ENCODE results near the gene CFAP300.

CFAP300 gene

DNA sequence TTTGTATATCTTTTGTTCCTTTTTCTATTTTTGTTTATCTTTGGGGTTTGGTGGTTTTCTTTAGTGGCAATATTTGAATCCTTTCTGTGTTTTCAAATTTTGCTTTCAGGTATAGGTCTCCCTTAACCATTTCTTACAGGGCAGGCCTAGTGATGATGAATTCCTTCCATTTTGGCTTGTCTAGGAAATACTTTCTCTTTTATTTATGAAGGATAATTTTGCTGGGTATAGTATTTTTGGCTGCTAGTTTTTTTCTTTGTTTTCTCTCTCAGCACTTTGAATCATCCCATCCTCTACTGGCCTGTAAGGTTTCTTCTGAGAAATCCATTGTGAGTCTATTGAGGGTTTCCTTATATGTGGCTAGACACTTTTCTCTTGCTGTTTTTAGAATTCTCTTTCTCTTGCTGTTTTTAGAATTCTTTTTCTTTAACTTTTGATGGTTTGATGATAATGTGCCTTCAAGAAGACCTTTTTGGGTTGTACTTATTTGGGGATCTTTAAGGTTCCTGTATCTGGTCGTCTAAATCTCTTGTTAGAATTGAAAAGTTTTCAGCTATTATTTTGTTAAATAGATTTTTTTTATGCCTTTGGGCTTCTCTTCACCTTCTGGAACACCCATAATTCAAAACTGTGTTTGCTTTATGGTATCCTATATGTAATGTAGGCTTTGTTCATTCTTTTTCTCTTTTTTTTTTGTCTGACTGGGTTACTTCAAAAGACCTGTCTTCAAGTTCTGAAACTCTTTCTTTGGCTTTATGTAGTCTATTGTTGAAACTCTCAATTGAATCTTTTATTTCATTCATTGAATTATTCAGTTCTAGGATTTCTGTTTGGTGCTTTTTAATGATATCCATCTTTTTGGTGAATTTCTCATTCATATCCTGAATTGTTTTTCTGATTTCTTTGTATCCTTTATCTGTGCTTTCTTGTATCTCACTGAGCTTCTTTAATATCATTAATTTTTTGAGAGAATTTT lies 24.5 kb downstream of the CFAP300 start:
- DNase-seq, result no peak

DNA sequence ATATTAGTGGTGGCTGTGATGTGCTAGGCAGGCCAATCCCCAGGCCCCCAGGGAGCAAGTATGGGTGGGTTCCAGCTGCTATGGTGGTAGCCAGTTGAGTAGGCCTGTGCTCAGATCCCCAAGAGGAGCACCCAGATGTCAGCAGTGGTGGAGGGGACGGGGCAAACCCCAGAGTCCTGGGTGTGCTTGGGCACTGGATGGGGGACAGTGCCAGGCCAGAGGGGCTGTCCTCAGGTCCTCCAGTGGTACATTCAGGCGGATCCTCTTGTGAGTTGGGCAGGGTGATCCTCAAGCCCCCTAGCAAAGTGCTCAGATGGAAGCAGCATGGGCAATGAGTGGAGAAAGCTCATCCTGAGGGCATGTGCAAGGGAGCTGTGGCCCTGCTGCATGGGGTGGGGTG lies 26.0 kb downstream of the CFAP300 start:
- no peak for DNase-seq

DNA sequence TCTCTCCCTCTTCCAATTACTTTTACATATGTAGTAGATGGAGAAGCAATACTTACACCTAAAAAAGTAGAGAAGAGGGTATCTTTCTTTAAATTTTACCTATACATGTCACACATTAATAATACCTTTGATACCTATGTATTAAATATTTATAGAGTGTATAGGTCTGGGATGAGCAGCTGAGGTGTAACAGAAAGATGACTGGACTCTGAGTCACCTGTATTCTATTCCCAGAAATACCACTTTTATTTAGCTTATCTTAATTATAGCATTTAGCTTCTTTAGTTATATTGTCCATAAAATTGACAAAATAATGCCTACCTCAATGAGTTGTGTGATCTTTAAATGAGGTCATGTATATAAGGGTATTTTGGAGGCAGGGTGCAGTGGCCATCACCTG lies 32.4 kb downstream of the CFAP300 start:
- no peak for DNase-seq

DNA sequence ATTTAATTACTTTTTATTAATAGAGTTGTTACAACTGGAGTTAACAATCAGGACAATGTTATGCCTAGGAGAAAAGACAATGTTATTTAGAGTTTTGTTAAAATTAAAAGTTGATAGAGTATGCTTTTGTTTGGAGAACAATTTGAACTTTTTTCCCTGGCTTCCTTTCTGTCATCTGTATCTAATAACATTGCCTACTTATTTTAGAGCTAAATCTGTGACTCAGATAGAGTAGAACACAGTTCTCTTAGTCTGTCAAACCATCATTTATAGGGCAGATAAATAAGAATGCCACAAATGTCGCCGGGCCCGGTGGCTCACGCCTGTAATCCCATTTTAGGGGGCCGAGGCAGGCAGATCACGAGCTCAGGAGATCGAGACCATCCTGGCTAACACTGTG lies 34.1 kb downstream of the CFAP300 start:
- peak in 1 of 51 donors; percentile 1 for DNase-seq

DNA sequence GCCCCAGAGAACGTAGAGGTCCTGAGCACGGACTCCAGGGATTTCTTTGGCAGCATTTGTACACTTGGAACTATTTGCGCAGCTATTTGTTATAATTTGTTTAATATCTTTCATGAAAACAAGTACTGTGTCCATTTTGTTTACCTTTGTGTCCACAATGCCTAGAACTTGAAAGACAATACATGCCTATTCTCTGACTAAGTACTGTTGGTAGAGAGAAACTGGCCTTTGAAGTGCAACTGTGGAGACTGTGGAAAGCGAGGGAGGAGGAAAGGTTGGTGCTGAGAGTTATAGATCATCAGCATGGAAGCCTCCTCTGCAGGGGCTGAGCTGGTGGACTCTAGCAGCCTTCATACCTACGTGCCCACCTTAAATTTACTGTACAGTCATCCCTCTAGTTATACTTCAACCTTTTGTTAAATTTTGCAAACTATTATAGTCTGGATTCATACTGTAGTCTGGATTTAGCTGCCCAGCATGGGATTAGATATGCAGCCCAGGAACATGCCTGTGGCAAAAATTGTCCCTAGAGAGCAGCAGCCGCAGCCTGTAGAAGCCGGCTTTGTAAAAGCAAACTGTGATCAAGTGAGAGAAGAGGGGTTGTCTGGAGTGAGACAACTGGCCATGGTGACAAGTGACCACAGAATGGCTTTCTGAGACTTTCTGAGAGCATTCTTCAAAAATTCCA lies 38.8 kb downstream of the CFAP300 start:
- DNase-seq, result no peak

DNA sequence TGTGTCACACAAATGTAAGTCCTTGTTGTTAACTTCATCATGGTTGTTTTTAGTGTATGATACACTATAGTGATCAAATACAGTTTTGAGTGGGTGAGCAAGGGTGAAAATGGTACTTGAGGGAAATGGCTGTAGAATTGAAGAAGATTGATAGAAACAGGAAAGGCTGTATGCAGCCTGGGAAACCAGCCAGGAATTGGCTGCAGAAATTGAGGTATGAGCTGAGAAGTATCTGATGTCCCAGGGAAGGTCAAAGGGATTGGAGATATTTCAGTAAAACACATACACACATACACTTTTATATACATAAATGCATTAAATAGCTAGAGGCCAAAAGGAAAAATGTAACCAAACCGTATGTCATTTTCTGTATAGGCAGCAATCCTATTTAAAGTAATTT lies 49.9 kb downstream of the CFAP300 start:
- DNase-seq, result no peak

DNA sequence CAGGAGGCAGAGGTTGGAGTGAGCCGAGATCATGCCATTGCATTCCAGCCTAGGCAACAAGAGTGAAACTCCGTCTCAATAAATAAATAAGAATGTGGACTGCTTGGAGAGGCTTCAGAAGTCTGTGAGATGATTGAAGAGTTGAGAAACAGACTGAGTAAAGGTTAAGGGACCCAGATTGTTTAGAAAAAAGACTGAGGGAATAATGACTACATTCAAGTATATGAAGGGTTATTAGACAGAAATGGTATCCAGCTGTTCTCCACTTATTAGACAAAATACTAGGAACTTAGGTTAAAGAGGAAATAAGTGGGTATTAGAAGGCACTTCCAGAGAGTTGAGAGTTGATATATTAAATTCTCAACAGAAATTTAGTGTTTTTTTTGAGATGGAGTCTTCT lies 52.5 kb downstream of the CFAP300 start:
- DNase-seq, result no peak

DNA sequence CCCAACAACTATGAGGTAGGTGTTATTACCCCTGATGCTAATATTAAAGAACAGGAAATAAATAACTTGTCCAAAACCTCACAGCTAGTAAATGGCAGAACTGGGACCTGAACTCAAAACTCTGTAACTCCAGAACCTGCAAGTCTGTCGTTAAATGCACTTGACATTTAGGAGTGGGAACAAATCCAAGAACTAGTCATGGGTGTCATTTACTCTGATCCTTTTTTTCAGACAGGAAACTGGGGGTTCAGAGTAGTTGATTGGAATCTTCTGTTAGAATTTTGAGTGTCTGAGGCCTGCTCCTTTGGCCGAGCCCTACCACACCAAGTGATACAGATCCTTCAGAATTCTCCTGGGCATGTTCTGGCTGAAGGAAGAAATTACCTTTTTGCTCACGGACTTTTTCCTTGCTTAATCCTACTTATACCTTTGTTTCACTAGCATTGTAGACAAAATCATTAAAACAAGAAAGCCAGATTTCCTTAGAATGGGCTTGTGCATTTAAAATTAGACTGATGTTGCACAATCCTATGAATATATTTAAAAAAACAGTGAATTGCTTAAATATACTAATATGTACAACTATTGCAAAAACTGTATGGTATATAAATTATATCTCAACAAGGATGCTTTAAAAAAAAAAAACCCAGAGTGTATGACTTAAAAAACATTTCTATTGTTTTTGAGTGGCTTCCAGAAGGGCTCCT lies 61.6 kb downstream of the CFAP300 start:
- no peak for DNase-seq

DNA sequence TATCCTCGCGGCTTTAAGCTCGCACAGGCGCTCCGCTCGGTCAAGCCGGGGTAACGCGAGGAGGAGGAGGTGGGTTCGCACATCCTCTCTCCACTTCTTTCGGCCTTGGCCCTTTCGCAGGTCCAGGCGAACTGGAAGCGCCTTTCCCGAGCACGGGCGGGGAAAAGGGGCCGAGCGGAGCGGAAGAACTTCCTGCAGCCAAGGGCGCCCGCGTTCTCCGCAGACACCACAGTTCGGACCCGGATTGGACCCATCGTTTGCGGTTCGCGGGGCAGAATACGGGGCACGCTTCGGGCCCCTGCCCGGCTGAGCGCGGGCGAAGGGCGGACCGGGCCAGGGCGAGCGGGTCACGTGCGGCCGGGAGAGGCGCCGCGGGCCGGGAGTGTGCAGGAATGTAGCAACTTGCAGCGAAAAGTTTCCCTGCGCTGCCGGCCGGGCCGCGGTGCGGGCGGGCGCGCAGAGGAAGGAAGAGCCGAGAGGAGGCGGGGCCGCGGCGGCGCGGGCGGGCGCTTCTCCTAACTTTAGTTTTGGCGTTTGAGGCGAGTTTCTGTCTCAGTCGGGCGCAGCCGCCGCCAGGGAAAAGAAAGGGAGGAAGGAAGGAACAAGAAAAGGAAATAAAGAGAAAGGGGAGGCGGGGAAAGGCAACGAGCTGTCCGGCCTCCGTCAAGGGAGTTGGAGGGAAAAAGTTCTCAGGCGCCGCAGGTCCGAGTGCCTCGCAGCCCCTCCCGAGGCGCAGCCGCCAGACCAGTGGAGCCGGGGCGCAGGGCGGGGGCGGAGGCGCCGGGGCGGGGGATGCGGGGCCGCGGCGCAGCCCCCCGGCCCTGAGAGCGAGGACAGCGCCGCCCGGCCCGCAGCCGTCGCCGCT lies 62.9 kb downstream of the CFAP300 start, which contains the start of gene YAP1:
TSS of gene YAP1 (plus strand) at position 552 of the 865 bp plus-strand sequence. CDS start 402 bp downstream, outside the sequence.
- peak in 46 of 51 donors; percentile 8 to 71 (median 48) for DNase-seq

DNA sequence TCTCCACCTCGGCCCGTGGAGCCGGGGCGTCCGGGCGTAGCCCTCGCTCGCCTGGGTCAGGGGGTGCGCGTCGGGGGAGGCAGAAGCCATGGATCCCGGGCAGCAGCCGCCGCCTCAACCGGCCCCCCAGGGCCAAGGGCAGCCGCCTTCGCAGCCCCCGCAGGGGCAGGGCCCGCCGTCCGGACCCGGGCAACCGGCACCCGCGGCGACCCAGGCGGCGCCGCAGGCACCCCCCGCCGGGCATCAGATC lies 63.4 kb downstream of the CFAP300 start:
- DNase-seq, result peak in 3 of 51 donors; percentile 4 to 24 (median 13)

DNA sequence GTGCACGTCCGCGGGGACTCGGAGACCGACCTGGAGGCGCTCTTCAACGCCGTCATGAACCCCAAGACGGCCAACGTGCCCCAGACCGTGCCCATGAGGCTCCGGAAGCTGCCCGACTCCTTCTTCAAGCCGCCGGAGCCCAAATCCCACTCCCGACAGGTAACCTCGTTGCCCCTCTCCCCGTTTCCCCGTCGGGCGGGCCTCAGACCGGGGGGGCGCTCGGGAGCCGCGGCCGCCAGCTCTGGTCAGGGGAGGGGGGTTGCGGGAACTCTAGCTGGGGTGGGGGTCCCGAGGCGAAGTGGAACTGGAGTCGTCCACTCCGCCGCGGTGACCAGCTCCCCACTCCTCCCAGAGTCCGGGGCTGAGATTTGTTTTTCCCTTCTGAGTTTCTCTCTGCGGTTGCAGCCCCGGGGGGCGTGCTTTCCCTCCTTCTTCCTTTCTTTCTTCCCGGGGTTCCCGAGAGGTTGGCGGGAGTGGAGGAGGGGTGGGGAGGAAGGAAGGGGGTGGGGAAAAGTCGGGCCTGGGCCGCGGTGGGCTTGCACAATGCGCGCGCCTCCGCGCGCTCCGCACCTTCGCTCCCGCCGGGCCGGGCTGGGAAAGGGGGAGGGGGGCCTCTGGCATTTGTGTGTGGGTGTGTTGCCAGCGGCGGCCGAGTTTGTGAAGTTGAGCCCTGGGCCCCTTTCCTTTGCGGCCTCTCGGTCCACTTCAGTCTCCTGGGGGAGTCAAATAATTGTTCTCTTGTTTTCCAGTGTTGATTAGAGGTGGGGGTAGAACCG lies 64.0 kb downstream of the CFAP300 start:
- DNase-seq, result peak in 32 of 51 donors; percentile 3 to 68 (median 27)

DNA sequence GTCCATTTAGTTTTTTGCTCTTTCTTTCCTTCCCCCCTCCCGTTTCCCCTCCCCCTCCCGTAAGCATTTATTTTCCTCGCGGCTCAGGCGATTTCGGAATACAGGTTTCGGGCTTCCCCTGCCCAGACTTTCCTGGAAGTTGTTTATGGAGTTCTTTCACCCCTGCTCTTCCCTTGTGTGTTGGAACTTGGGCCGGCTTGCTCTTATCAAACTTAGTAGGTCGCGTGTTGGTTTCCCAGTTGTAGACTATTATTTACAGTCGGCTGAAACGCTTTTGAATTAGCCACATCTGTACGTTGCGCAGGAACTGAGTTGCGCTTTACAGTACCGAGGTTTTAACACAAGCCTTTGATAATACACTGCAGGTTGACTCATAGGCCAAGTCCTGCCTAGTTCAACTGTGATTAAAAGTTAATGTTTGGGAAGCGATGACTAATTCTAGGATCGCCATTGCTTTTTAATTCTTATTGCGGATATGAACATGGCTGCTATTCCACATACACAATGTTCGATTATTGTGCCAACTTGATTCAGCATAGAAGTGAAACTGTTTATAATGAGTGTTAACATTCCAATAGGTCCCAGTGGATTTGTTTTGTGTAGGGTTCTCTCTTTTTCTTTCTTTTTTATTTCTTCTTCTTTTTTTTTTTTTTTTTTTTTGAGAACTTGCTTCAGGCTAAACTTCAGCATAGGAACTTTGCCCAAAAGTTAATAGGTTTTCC lies 64.7 kb downstream of the CFAP300 start:
- peak in 4 of 51 donors; percentile 0 to 56 (median 38) for DNase-seq

DNA sequence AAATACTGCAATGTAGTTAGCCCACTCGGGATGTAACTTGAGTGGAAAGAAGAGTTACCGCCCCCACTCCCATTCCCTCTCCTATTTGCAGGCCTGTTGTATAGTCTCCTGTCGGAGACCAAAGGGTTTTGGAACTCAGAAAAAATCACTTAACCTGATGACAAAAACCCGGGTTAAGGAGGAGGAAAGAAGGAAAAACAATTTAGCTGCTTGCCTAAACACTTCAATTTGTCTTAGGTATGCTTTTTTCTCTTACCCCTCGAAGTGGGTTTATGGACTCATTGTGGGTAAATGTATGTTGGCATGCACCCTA lies 65.2 kb downstream of the CFAP300 start:
- DNase-seq, result no peak

DNA sequence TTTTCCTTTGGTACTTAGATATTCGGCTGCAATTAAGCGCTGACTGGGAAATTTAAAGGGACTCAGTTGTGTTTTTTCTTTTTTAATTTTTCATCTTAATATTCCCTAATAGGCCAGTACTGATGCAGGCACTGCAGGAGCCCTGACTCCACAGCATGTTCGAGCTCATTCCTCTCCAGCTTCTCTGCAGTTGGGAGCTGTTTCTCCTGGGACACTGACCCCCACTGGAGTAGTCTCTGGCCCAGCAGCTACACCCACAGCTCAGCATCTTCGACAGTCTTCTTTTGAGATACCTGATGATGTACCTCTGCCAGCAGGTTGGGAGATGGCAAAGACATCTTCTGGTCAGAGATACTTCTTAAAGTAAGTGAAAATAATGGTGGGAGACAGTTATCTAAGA lies 66.8 kb downstream of the CFAP300 start:
- DNase-seq, result no peak

DNA sequence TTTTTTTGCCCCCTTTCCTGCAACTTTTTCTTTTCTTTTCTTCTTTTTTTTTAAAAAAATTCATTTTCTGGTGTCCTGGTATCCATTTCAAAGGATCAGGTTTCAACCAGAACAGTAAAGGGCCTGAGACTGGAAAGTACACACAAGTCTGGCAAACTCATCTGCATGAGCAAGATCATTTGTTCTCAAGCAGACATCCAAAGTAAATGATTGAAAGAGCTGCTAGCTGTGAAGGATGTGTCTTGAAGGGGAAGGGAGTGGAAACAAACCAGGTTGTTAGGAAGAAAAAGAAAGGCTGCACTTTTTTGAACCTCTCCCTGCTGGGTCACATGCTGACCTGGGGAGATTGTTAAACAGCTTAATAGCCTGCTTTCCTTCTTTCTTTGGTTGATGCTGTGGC lies 68.3 kb downstream of the CFAP300 start:
- DNase-seq, result no peak

DNA sequence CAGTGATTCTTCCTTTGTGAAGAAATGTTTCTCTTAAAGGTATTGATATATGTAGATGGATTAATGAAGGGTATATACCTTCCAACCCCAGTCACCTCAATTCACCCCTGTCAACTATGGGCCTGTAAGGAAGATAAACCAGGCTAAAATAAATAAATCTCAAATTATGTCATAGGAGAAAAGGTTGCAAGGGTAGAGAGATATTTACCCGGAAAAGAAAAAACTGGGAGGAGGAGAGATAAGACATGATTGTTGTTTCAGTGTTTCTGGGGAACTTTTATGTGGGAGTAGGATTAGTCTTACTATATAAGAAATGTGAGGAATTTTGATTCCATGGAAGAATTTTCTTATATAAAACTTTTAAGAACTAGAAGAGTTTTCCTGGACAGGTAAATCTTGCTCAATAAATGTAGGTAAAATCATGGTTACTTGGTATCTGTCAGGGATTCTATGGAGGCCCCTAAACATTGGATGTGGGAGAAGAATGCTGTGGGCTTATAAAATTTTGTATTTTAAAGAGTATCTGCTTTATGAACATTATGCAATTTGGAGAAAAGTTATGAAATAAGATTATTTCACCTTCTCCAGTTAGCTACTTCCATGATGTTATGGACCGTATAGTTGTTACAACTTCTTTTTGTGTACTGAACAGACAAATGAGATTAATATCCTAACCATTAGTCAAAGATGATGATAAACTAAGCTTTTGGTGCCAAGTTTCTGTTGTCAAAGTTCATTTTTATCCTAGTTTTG lies 69.4 kb downstream of the CFAP300 start:
- no peak for DNase-seq

DNA sequence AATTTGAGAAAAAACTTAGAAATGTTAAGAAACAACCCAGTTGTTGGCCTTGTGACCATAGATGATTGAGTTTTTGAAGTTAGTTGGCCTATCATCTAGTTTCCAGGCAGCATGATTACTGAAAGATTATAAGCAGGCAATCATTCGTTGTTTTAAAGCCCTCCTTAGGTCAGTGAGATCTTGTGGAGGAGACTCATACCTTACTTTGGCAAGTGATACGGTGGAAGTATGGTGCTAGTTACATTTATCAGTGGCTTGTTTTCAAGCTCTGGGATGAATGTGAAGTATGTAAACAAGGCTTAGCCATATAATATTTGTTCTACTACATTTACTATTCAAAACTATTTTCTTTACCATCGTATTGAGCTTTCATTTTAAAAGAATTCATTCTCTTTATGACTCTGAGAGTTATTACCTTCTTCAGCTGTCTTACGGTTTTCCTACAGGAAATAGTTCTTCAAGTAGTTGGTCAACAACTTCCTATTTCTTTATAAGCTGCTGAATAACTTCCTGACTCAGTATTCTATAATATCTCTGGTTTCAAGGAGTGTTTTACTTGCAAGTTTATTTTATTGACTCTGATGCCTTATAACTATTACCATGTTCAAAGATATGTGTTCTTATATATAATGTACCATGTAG lies 70.4 kb downstream of the CFAP300 start:
- DNase-seq, result no peak

DNA sequence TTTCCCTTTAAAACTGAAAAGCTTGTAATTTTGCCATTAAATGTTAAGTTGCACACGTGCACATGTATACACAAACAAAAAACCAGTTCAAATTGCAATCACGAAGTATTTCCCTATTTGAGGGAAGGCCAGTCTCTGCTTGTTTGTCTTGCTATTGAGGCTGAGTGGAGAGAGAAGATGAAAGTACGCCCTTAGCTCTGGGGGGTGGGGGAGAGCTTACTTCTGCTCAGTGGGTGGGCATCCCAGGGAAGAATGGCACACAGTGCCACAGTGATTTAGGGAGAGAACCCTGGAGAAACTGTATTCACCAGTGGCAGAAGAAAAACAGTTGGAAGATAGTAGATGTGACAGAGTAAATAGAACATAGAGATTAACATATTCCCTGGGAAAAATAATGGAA lies 71.7 kb downstream of the CFAP300 start:
- no peak for DNase-seq

DNA sequence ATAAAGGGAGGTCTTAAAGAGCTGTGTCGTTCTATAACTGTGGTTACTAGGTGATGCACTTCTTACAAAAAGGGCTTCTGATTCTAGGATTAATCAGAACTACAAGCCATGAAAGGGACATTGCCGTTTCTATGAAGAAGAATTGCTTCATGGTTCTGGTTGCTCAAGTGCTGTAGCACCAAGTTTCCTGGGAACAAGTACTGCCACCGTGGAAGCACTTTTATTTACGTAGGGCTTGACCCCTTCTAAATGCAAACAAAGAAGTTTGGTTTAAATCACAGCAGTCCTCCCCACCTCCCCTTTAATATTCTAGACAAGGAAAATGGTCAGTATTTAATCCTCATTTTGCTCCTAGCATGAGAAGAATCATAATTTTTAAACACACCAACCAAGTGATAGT lies 72.8 kb downstream of the CFAP300 start:
- DNase-seq, result no peak

Data from hypothalamus (tissue), 51 donors.